Measurements from ENCODE around the gene SH3TC2.

GRCh38 chr5:148966938-148967337 is 95.9 kb downstream of the SH3TC2 start:
- TF ChIP-seq, protein P1, sequence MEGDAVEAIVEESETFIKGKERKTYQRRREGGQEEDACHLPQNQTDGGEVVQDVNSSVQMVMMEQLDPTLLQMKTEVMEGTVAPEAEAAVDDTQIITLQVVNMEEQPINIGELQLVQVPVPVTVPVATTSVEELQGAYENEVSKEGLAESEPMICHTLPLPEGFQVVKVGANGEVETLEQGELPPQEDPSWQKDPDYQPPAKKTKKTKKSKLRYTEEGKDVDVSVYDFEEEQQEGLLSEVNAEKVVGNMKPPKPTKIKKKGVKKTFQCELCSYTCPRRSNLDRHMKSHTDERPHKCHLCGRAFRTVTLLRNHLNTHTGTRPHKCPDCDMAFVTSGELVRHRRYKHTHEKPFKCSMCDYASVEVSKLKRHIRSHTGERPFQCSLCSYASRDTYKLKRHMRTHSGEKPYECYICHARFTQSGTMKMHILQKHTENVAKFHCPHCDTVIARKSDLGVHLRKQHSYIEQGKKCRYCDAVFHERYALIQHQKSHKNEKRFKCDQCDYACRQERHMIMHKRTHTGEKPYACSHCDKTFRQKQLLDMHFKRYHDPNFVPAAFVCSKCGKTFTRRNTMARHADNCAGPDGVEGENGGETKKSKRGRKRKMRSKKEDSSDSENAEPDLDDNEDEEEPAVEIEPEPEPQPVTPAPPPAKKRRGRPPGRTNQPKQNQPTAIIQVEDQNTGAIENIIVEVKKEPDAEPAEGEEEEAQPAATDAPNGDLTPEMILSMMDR (IDR thresholded peaks at IDR 0.05) = no peak
- no peak for TF ChIP-seq EZH2phosphoT487 (IDR thresholded peaks at IDR 0.05)
- TF ChIP-seq EZH2 (IDR thresholded peaks at IDR 0.05) = no peak
